Epithelial cell of umbilical artery (primary cell): ENCODE measurements around the gene RAPH1. TPM values are rescaled to one million over a fixed set of nuclear protein-coding genes. Genes with fewer than 3 reads are reported as not detected.

Source experiments
- total RNA-seq: library from RNA; depleted of rRNA; stranded (reverse); fragments of >200 nt; gene quantifications from 2 replicates; pipeline ENCODE4 v1.2.3, GENCODE V29; 2014

RAPH1 gene, protein sequence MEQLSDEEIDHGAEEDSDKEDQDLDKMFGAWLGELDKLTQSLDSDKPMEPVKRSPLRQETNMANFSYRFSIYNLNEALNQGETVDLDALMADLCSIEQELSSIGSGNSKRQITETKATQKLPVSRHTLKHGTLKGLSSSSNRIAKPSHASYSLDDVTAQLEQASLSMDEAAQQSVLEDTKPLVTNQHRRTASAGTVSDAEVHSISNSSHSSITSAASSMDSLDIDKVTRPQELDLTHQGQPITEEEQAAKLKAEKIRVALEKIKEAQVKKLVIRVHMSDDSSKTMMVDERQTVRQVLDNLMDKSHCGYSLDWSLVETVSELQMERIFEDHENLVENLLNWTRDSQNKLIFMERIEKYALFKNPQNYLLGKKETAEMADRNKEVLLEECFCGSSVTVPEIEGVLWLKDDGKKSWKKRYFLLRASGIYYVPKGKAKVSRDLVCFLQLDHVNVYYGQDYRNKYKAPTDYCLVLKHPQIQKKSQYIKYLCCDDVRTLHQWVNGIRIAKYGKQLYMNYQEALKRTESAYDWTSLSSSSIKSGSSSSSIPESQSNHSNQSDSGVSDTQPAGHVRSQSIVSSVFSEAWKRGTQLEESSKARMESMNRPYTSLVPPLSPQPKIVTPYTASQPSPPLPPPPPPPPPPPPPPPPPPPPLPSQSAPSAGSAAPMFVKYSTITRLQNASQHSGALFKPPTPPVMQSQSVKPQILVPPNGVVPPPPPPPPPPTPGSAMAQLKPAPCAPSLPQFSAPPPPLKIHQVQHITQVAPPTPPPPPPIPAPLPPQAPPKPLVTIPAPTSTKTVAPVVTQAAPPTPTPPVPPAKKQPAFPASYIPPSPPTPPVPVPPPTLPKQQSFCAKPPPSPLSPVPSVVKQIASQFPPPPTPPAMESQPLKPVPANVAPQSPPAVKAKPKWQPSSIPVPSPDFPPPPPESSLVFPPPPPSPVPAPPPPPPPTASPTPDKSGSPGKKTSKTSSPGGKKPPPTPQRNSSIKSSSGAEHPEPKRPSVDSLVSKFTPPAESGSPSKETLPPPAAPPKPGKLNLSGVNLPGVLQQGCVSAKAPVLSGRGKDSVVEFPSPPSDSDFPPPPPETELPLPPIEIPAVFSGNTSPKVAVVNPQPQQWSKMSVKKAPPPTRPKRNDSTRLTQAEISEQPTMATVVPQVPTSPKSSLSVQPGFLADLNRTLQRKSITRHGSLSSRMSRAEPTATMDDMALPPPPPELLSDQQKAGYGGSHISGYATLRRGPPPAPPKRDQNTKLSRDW
- 14.6 and 17.8 TPM in 2 replicates for total RNA-seq

DNA sequence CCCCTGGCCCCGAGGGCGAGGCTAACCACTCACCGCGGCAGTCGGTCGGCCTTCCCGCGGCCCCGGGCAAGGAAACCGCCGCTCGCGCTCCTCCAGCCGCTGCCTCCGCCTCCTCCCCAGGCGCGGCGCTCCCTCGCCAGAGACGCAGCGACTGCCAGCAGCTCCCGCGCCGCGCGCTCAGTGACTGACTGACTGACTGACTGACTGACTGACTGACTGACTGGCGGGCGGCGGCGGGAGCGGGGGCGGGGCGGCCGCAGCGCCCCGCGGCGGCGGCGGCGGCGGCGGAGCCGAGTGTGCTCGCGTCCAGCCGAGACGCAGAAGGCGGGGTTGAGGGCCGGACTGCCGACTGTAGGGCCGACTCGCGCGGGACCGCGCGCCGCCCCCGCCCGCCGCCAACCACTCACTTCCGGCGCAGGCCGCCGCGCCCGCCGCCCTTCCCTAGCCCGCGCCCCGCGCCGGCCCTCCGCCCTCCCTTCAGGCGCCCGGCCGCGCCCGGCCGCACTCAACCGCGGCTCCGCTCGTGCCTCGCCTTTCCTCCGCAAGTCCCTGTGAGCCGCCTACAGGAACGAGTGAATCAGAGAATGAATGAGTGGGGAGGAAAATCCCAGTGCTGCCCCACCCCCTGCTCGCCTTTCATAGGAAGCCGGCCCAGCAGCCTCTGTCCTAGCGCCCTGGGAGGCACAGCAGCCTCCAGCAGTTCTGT is at the start of gene RAPH1:
Gene RAPH1 (minus strand): TSS at position 224 of the 706 bp plus-strand sequence. CDS start 39,948 bp downstream, outside the sequence.

Other genes starting within 250 kb of the RAPH1 start
- gene ABI2, start 206.9 kb downstream of the RAPH1 start, total RNA-seq: 29.9 and 35.3 TPM in 2 replicates
- gene CD28, start 171.3 kb upstream of the RAPH1 start, total RNA-seq: not detected in 2 replicates